HepG2 (cell line): ENCODE measurements around the gene RING1. TPM values are rescaled to one million over a fixed set of nuclear protein-coding genes. Genes with fewer than 3 reads are reported as not detected.
A peak's percentile ranks its signal among the peaks of the same experiment; 100 is the strongest.

Source experiments
- AGO2 ChIP-seq: fragments of 200-400 bp; formaldehyde crosslinking; optimal IDR thresholded peaks from 2 replicates; pipeline ENCODE3; 2017; ENCODE audit warnings: mild to moderate bottlenecking, low read depth, low read length, moderate library complexity
- CEBPG ChIP-seq: IDR thresholded peaks from 2 replicates; pipeline ENCODE4 v1.6.1; 2016
- CENPBD1 ChIP-seq: sonication (generic); formaldehyde crosslinking; IDR thresholded peaks from 2 replicates; pipeline ENCODE4 v1.8.0; 2022; ENCODE audit warnings: missing genetic modification reagents, low read depth, mild to moderate bottlenecking, borderline replicate concordance
- FOXK1 ChIP-seq: sonication (generic); formaldehyde crosslinking; IDR thresholded peaks from 2 replicates; pipeline ENCODE4 v1.4.0; 2020; ENCODE audit warnings: low read depth, missing genetic modification reagents, borderline replicate concordance
- GPN1 ChIP-seq: sonication (generic); formaldehyde crosslinking; IDR thresholded peaks from 2 replicates; pipeline ENCODE4 v1.5.1; 2020; ENCODE audit warnings: missing genetic modification reagents, borderline replicate concordance
- HNRNPL ChIP-seq: fragments of 200-400 bp; formaldehyde crosslinking; IDR thresholded peaks from 2 replicates; pipeline ENCODE4 v1.6.1; 2017; ENCODE audit warnings: mild to moderate bottlenecking, low read depth, low read length
- IKZF4 ChIP-seq: sonication (generic); formaldehyde crosslinking; IDR thresholded peaks from 2 replicates; pipeline ENCODE4 v1.5.1; 2020; ENCODE audit warnings: borderline replicate concordance, mild to moderate bottlenecking, low read depth, missing genetic modification reagents; ENCODE audit errors: not compliant biosample characterization
- IRX3 ChIP-seq: sonication (generic); formaldehyde crosslinking; IDR thresholded peaks from 2 replicates; pipeline ENCODE4 v1.8.1; 2023; ENCODE audit warnings: mild to moderate bottlenecking, low read depth, missing genetic modification reagents, borderline replicate concordance
- MAFF ChIP-seq: IDR thresholded peaks from 2 replicates; pipeline ENCODE4 v1.6.1; 2011; ENCODE audit warnings: low read depth, low read length, improper control_type of control experiment
- NBN ChIP-seq: fragments of 450-650 bp; conservative IDR thresholded peaks from 2 replicates; pipeline ENCODE4 v1.6.1; 2017
- PATZ1 ChIP-seq: sonication (generic); formaldehyde crosslinking; IDR thresholded peaks from 2 replicates; pipeline ENCODE4 v1.4.0; 2020; ENCODE audit warnings: missing genetic modification reagents
- RELA ChIP-seq: sonication (generic); formaldehyde crosslinking; IDR thresholded peaks from 2 replicates; pipeline ENCODE4 v1.4.0; 2020; ENCODE audit warnings: missing genetic modification reagents
- REXO4 ChIP-seq: sonication (generic); formaldehyde crosslinking; IDR thresholded peaks from 2 replicates; pipeline ENCODE4 v1.8.0; 2022; ENCODE audit warnings: missing genetic modification reagents, mild to moderate bottlenecking, borderline replicate concordance
- RFXANK ChIP-seq: IDR thresholded peaks from 2 replicates; pipeline ENCODE4 v1.6.1; 2016
- SALL2 ChIP-seq: sonication (generic); formaldehyde crosslinking; IDR thresholded peaks from 2 replicates; pipeline ENCODE4 v1.8.1; 2023; ENCODE audit warnings: mild to moderate bottlenecking, missing genetic modification reagents, inconsistent platforms
- SIN3A ChIP-seq: IDR thresholded peaks from 2 replicates; pipeline ENCODE4 v1.6.1; 2011; ENCODE audit warnings: low read depth, mild to moderate bottlenecking, control low read depth, low read length, borderline replicate concordance
- TCF7L2 ChIP-seq: IDR thresholded peaks from 2 replicates; pipeline ENCODE4 v1.6.1; 2011; ENCODE audit warnings: mild to moderate bottlenecking, low read depth, low read length, moderate library complexity
- TFE3 ChIP-seq: IDR thresholded peaks from 2 replicates; pipeline ENCODE4 v1.6.1; 2016
- WIZ ChIP-seq: sonication (generic); formaldehyde crosslinking; IDR thresholded peaks from 2 replicates; pipeline ENCODE4 v1.5.1; 2020; ENCODE audit warnings: mild to moderate bottlenecking, missing genetic modification reagents
- ZBTB3 ChIP-seq: sonication (generic); formaldehyde crosslinking; IDR thresholded peaks from 2 replicates; pipeline ENCODE4 v1.4.0; 2020; ENCODE audit warnings: low read depth, mild to moderate bottlenecking, moderate library complexity, missing genetic modification reagents, borderline replicate concordance
- ZNF225 ChIP-seq: sonication (generic); formaldehyde crosslinking; IDR thresholded peaks from 2 replicates; pipeline ENCODE4 v1.4.0; 2020; ENCODE audit warnings: mild to moderate bottlenecking, missing genetic modification reagents
- ZNF235 ChIP-seq: sonication (generic); formaldehyde crosslinking; IDR thresholded peaks from 2 replicates; pipeline ENCODE4 v1.8.1; 2023; ENCODE audit warnings: mild to moderate bottlenecking, missing genetic modification reagents, borderline replicate concordance
- ZNF556 ChIP-seq: sonication (generic); formaldehyde crosslinking; IDR thresholded peaks from 2 replicates; pipeline ENCODE4 v1.4.0; 2020; ENCODE audit warnings: mild to moderate bottlenecking, missing genetic modification reagents, borderline replicate concordance
- ZNF605 ChIP-seq: sonication (generic); formaldehyde crosslinking; IDR thresholded peaks from 2 replicates; pipeline ENCODE4 v1.8.0; 2022; ENCODE audit warnings: mild to moderate bottlenecking, missing genetic modification reagents
- ZNF784 ChIP-seq: sonication (generic); formaldehyde crosslinking; IDR thresholded peaks from 2 replicates; pipeline ENCODE4 v1.5.1; 2020; ENCODE audit warnings: missing genetic modification reagents, mild to moderate bottlenecking, borderline replicate concordance
- polyA plus RNA-seq, 8 experiments: library from polyadenylated mRNA; depleted of rRNA in 3 of 8; stranded (reverse) in 7 of 8; unstranded in 1 of 8; fragments of >200 nt; fragmentation: Illumina TruSeq in 4 of 8; extraction: Trizol in 4 of 8; gene quantifications; 2 replicates each; pipeline versions ENCODE4 v1.2.1 to v1.2.3, GENCODE V29; 2011 to 2016; ENCODE audit warnings: low read depth in 4 of 8, missing spikeins in 1 of 8, mixed read lengths in 1 of 8; ENCODE audit not compliant: insufficient read depth in 1 of 8
- total RNA-seq, 5 experiments: library from RNA; depleted of rRNA; stranded (reverse); fragments of >200 nt; fragmentation: Illumina TruSeq; extraction: Trizol; gene quantifications; 2 replicates each; pipeline ENCODE4 v1.2.3, GENCODE V29; 2016; ENCODE audit warnings: low read depth in 1 of 5

Gene RING1
- total and polyA plus RNA-seq, 2 of the 13 experiments (the other 11 are each of a cell fraction or from before 2014, with no cell fraction given) = 23.9 to 33.6 TPM

GRCh38 chr6:33200219-33201146 lies 7.8 kb upstream of the RING1 start, which contains the start of the genes RXRB and SLC39A7 (continued):
- TF ChIP-seq PATZ1 (CRISPR knock-in tag) = peak; percentile 96
- no peak for TF ChIP-seq MAFF
- peak; percentile 91 for TF ChIP-seq SALL2 (CRISPR knock-in tag)
- 0 out of 2 replicates have a peak, but pooled peaks have one; percentile 41 for TF ChIP-seq HNRNPL
- TF ChIP-seq TFE3 = 0 out of 2 replicates have a peak, but pooled peaks have one; percentile 5
- peak; percentile 81; the same call in 1 of the 2 replicates for TF ChIP-seq ZNF225
- TF ChIP-seq AGO2 = peak; percentile 95
- TF ChIP-seq GPN1 = peak; percentile 43; the same call in 1 of the 2 replicates
- no peak for TF ChIP-seq NBN
- TF ChIP-seq TCF7L2 = no peak
- 0 out of 2 replicates have a peak, but pooled peaks have one; percentile 49 for TF ChIP-seq ZNF235 (CRISPR knock-in tag)
- TF ChIP-seq SIN3A = peak; percentile 8; the same call in 1 of the 2 replicates
- peak; percentile 72; the same call in 1 of the 2 replicates for TF ChIP-seq RFXANK (CRISPR knock-in tag)
- TF ChIP-seq IRX3 (CRISPR knock-in tag) = peak; percentile 81; the same call in 1 of the 2 replicates
- TF ChIP-seq ZNF605 = peak; percentile 92
- no peak; the same call in none of the 2 replicates for TF ChIP-seq ZBTB3 (CRISPR knock-in tag)
- TF ChIP-seq WIZ (CRISPR knock-in tag) = peak; percentile 58; the same call in 1 of the 2 replicates
- peak; percentile 5 for TF ChIP-seq RELA (CRISPR knock-in tag)
- no peak; the same call in 1 of the 2 replicates for TF ChIP-seq CENPBD1 (CRISPR knock-in tag)
- TF ChIP-seq ZNF556 (CRISPR knock-in tag) = peak; percentile 87
- peak; percentile 43; the same call in 1 of the 2 replicates for TF ChIP-seq CEBPG
- peak; percentile 95 for TF ChIP-seq FOXK1 (CRISPR knock-in tag)
- peak; percentile 98 for TF ChIP-seq ZNF784 (CRISPR knock-in tag)
- no peak for TF ChIP-seq IKZF4 (CRISPR knock-in tag)
- no peak for TF ChIP-seq REXO4 (CRISPR knock-in tag)
